Measurements from ENCODE around the gene CNGB1. TPM values are rescaled to one million over a fixed set of nuclear protein-coding genes. Genes with fewer than 3 reads are reported as not detected.

CNGB1 gene
- total and polyA plus RNA-seq, 2 of the 13 experiments (the other 11 are each of a cell fraction or from before 2014, with no cell fraction given), result 0.02 to 0.15 TPM

GRCh38 chr16:57875347-57875746, 95.6 kb downstream of the CNGB1 start:
- H3K4me3 ChIP-seq (replicated peaks in 1 of 3; ENCODE audit: insufficient read depth in 1 of 3, low read depth in 2 of 3, low read length in 3 of 3), result no peak overlapping the region
- peak; percentile 67 for TF ChIP-seq MIER2 (CRISPR knock-in tag; IDR thresholded peaks at IDR 0.05)
- no peak for TF ChIP-seq ZNF292 (CRISPR knock-in tag; IDR thresholded peaks at IDR 0.05; ENCODE audit: borderline replicate concordance, low read depth)
- TF ChIP-seq POLR2AphosphoS2 (IDR thresholded peaks at IDR 0.05; ENCODE audit: low read depth, low read length), result no peak
- no peak for TF ChIP-seq SIX4 (CRISPR knock-in tag; IDR thresholded peaks at IDR 0.05)
- TF ChIP-seq JUNB (CRISPR knock-in tag; IDR thresholded peaks at IDR 0.05; ENCODE audit: borderline replicate concordance), result no peak
- peak in 1 of 2 experiments; percentile 91 for TF ChIP-seq REST (IDR thresholded peaks at IDR 0.05; ENCODE audit: borderline replicate concordance in 1 of 2, low read depth in 1 of 2, low read length in 2 of 2)
- no peak for TF ChIP-seq ZSCAN29 (CRISPR knock-in tag; conservative IDR thresholded peaks at IDR 0.05)
- TF ChIP-seq MTA1 (CRISPR knock-in tag; IDR thresholded peaks at IDR 0.05; ENCODE audit: borderline replicate concordance), result no peak
- TF ChIP-seq POGK (CRISPR knock-in tag; conservative IDR thresholded peaks at IDR 0.05), result no peak
- no peak for TF ChIP-seq ZNF337 (CRISPR knock-in tag; IDR thresholded peaks at IDR 0.05; ENCODE audit: borderline replicate concordance, low read depth)
- TF ChIP-seq AHR (CRISPR knock-in tag; IDR thresholded peaks at IDR 0.05), result no peak
- no peak for TF ChIP-seq REL (CRISPR knock-in tag; conservative IDR thresholded peaks at IDR 0.05)
- no peak for TF ChIP-seq ZNF639 (CRISPR knock-in tag; conservative IDR thresholded peaks at IDR 0.05)
- no peak for TF ChIP-seq ZNF383 (CRISPR knock-in tag; IDR thresholded peaks at IDR 0.05; ENCODE audit: borderline replicate concordance)
- TF ChIP-seq ISX (CRISPR knock-in tag; conservative IDR thresholded peaks at IDR 0.05), result no peak
- TF ChIP-seq SP2 (CRISPR knock-in tag; IDR thresholded peaks at IDR 0.05), result no peak
- H3K27ac ChIP-seq (ENCODE audit: extremely low read length, insufficient read depth, low read length), result no peak overlapping the region
- no peak for ATAC-seq
- no peak for FAIRE-seq
- 36% methylated on average over 5 of the region's 5 CpGs for WGBS (ENCODE audit: low lambda C conversion rate)
- no peaks in the 10 kb centered on the region for H3K9me3 ChIP-seq (ENCODE audit: low read length)
- POLR2A ChIA-PET, result interaction anchor here (1.1 kb wide), 1 partner anchor 17 kb away, joined by 3 read pairs; no protein-coding TSS in a partner anchor
- in situ Hi-C loops (cut with HindIII; ENCODE audit: extremely low pct_ligation_motif_present, low pct_unique_long_range_greater_than_20kb) (no loop called here), intact Hi-C loops (cut with micrococcal nuclease; ENCODE audit: unreplicated experiment) (no loop called here)
- H3K27me3 ChIP-seq (ENCODE audit: control insufficient read depth in 1 of 2, insufficient read depth in 2 of 2, low read length in 2 of 2), result peaks cover 0 to 12% of the 10 kb centered on the region in 2 experiments; a peak in 1 of 5 replicates
- CTCF ChIA-PET (ENCODE audit: low intra/inter-chr PET ratio, low total read pairs), result no interaction called here
- H3K4me2 ChIP-seq (ENCODE audit: low read depth, low read length), result no peak overlapping the region
- H3K36me3 ChIP-seq (replicated peaks in 1 of 2; ENCODE audit: control insufficient read depth in 1 of 2, insufficient read depth in 2 of 2, low read length in 2 of 2), result no peaks in the 10 kb centered on the region
- no peak overlapping the region for H2AFZ ChIP-seq (ENCODE audit: low read length)
- no peak overlapping the region for H3K9ac ChIP-seq (ENCODE audit: insufficient read depth, low read depth, low read length)
- no peaks in the 10 kb centered on the region for H3K79me2 ChIP-seq (ENCODE audit: insufficient read depth, low read length)
- BruUV-seq (replicated peaks), result no TSS peak
- no peaks in the 10 kb centered on the region for H4K20me1 ChIP-seq (ENCODE audit: insufficient read depth, low read length)
- no peak for DNase-seq (ENCODE audit: low spot score)
- H3K4me1 ChIP-seq (ENCODE audit: insufficient read depth, low read length), result 0 out of 2 replicates have a peak, but pooled peaks cover 9% of the 10 kb centered on the region

Data from HepG2 (cell line).